ENCODE measurements around the gene KDR.

- TF ChIP-seq CTCF (IDR thresholded peaks at IDR 0.05) (no peak), POLR2A (IDR thresholded peaks at IDR 0.05) (no peak)
Measured at GRCh38 chr4:55121246-55121645, 4.1 kb downstream of the KDR start.
